A549 (cell line): ENCODE results near the gene FAM120C. TPM values are rescaled to one million over a fixed set of nuclear protein-coding genes. Genes with fewer than 3 reads are reported as not detected.

Experiments used
- ATAC-seq, 2 experiments: fragments of 200-7000 bp in 1 of 2; fragments of >200 bp in 1 of 2; cut with Nextera tagmentation in 1 of 2; cut with Tn5 transposase in 1 of 2; 3 replicates each; pipeline versions ENCODE4 v1.8.0 to v1.9.1; 2018 to 2020; ENCODE audit warnings: mild to moderate bottlenecking in 1 of 2, moderate library complexity in 1 of 2
- CTCF ChIA-PET: fragments of 300-600 bp; sonication (Branson Sonifier 250); formaldehyde crosslinking; extraction: SDS; loops from one replicate; lab custom pipeline; 2021; ENCODE audit warnings: antibody characterized with exemption, inconsistent platforms; lab: Yijun Ruan, JAX
- POLR2A ChIA-PET: fragments of 350-600 bp; formaldehyde crosslinking; extraction: SDS; loops from one replicate; lab custom pipeline; 2021; ENCODE audit warnings: antibody characterized with exemption, inconsistent platforms; lab: Yijun Ruan, JAX
- DNase-seq, 2 experiments: peaks; one replicate each; pipeline versions ENCODE4 v3.0.0 to v3.0.0-alpha.2; 2011 to 2016; ENCODE audit warnings: low read depth in 1 of 2, low spot score in 1 of 2
- FAIRE-seq: peaks from 2 replicates; lab custom pipeline; 2011; peaks lifted over from hg19 to GRCh38; lab: Jason Lieb, UNC
- H3K27ac ChIP-seq, 2 experiments: fragments of >200 bp; sonication (Bioruptor Twin); formaldehyde crosslinking; 3 replicates each; pipeline ENCODE4 v1.5.1; 2016 to 2017
- H3K4me1 ChIP-seq: fragments of >200 bp; sonication (Bioruptor Twin); formaldehyde crosslinking; 3 replicates; pipeline ENCODE4 v1.6.1; 2016
- H3K4me2 ChIP-seq: fragments of >200 bp; sonication (Bioruptor Twin); formaldehyde crosslinking; 3 replicates; pipeline ENCODE4 v1.6.1; 2016
- H3K4me3 ChIP-seq: fragments of >200 bp; sonication (Bioruptor Twin); formaldehyde crosslinking; 3 replicates; pipeline ENCODE4 v1.5.1; 2016
- H3K9me3 ChIP-seq: fragments of >200 bp; sonication (Bioruptor Twin); formaldehyde crosslinking; 3 replicates; pipeline ENCODE4 v1.6.1; 2016
- JUN ChIP-seq, 2 experiments: fragments of >200 bp; sonication (Bioruptor Twin); formaldehyde crosslinking; IDR thresholded peaks; 2 replicates in 1 of 2; 3 replicates in 1 of 2; pipeline ENCODE4 v1.6.1; 2016 to 2017
- MAFK ChIP-seq: fragments of 450-650 bp; IDR thresholded peaks from 2 replicates; pipeline ENCODE4 v1.6.1; 2014; ENCODE audit not compliant: partially characterized antibody
- WGBS: methylation state at CpG from one replicate; pipeline ENCODE4 v1.1.6; 2017; ENCODE audit errors: missing lambda C conversion rate; 5-methylcytosine and 5-hydroxymethylcytosine counted together
- polyA plus RNA-seq, 4 experiments: library from polyadenylated mRNA; depleted of rRNA in 3 of 4; stranded (reverse); fragments of >200 nt; fragmentation: RNase III in 1 of 4; extraction: RNeasy Plus Mini Kit Qiagen cat#74134 plus additional on column Dnase treatment in 1 of 4; gene quantifications; 2 replicates in 3 of 4; 3 replicates in 1 of 4; pipeline ENCODE4 v1.2.3, GENCODE V29; 2011 to 2017
- small RNA-seq, 6 experiments: library from RNA; depleted of rRNA; stranded (forward); fragments of <200 nt; gene quantifications; one replicate each; pipeline ENCODE3, GENCODE V24; 2012

The FAM120C gene
- polyA plus RNA-seq, 2 of the 4 experiments (the other 2 are of a cell fraction) = 6.0 to 7.7 TPM

GRCh38 chrX:54024350-54024749 lies 158.7 kb downstream of the FAM120C start:
- ChIA-PET POLR2A (no interaction called here), CTCF (no interaction called here)
- FAIRE-seq (no peak), DNase-seq (no peak), ATAC-seq (no peak)
- Histone ChIP-seq H3K4me2 (no peak overlapping the region), H3K4me1 (no peaks in the 10 kb centered on the region), H3K4me3 (no peak overlapping the region), H3K9me3 (no peaks in the 10 kb centered on the region), H3K27ac (no peak overlapping the region)
- TF ChIP-seq MAFK (no peak), JUN (IDR thresholded peaks at IDR 0.05) (no peak)
- 96% methylated on average over 5 of the region's 5 CpGs for WGBS

Small RNAs within 50 kb of the gene (small RNA-seq; reads per million reads assigned to genes)
- 0 reads per million in 6 experiments for gene AL589872.1

Other genes with a start within 250 kb of the FAM120C start
- 11.7 and 18.6 TPM in 2 replicates for gene PHF8, start 138.8 kb downstream of the FAM120C start, polyA plus RNA-seq (2011; rRNA removed)
- gene PHF8, start 138.8 kb downstream of the FAM120C start, polyA plus RNA-seq (2017; fragmentation: RNase III; extraction: RNeasy Plus Mini Kit Qiagen cat#74134 plus additional on column Dnase treatment) = 7.6 to 8.7 TPM (median 8.4 TPM) in 3 replicates
- gene WNK3, start 174.8 kb upstream of the FAM120C start, polyA plus RNA-seq (2011; rRNA removed) = 0.05 and 0.08 TPM in 2 replicates
- gene WNK3, start 174.8 kb upstream of the FAM120C start, polyA plus RNA-seq (2017; fragmentation: RNase III; extraction: RNeasy Plus Mini Kit Qiagen cat#74134 plus additional on column Dnase treatment) = 0.03 to 0.04 TPM in 2 of 3 replicates, not detected in the other